ENCODE data around the gene PIGBOS1.

DNA sequence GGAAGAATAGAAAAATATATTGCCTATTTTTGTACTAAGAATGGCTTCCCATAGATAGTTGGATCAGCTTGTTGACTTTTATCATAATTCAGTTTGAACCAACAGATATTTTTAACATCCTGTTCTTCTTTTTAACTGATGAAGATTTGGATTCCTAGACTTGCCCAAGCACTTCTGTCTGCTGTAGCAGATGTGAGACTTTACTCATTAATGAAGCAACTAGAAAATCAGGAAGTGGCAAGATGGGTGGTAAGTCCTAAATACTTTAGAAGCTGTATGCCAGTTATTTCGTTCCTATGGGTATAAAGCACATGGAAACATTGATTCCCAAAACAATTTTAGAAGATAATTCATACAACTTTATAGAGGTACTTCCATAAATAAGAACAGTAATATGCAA lies 8.5 kb upstream of the PIGBOS1 start:
- TF ChIP-seq MXD4 (CRISPR knock-in tag; IDR thresholded peaks at IDR 0.05; ENCODE audit: borderline replicate concordance) (no peak), MAX (CRISPR knock-in tag; IDR thresholded peaks at IDR 0.05) (no peak), SMAD3 (CRISPR knock-in tag; IDR thresholded peaks at IDR 0.05; ENCODE audit: borderline replicate concordance) (no peak), ZNF121 (CRISPR knock-in tag; IDR thresholded peaks at IDR 0.05) (no peak), GABPB1 (CRISPR knock-in tag; IDR thresholded peaks at IDR 0.05) (no peak), ZNF425 (CRISPR knock-in tag; conservative IDR thresholded peaks at IDR 0.05) (no peak), NR2C2 (CRISPR knock-in tag; IDR thresholded peaks at IDR 0.05) (no peak), JAZF1 (CRISPR knock-in tag; IDR thresholded peaks at IDR 0.05) (no peak), ELF4 (CRISPR knock-in tag; IDR thresholded peaks at IDR 0.05; ENCODE audit: low read depth) (no peak), AR (CRISPR knock-in tag; IDR thresholded peaks at IDR 0.05) (no peak), RELA (CRISPR knock-in tag; IDR thresholded peaks at IDR 0.05; ENCODE audit: borderline replicate concordance) (no peak), TEAD4 (CRISPR knock-in tag; IDR thresholded peaks at IDR 0.05) (no peak)
- TF ChIP-seq, protein P1, sequence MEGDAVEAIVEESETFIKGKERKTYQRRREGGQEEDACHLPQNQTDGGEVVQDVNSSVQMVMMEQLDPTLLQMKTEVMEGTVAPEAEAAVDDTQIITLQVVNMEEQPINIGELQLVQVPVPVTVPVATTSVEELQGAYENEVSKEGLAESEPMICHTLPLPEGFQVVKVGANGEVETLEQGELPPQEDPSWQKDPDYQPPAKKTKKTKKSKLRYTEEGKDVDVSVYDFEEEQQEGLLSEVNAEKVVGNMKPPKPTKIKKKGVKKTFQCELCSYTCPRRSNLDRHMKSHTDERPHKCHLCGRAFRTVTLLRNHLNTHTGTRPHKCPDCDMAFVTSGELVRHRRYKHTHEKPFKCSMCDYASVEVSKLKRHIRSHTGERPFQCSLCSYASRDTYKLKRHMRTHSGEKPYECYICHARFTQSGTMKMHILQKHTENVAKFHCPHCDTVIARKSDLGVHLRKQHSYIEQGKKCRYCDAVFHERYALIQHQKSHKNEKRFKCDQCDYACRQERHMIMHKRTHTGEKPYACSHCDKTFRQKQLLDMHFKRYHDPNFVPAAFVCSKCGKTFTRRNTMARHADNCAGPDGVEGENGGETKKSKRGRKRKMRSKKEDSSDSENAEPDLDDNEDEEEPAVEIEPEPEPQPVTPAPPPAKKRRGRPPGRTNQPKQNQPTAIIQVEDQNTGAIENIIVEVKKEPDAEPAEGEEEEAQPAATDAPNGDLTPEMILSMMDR (IDR thresholded peaks at IDR 0.05): no peak
- TF ChIP-seq, protein P2, sequence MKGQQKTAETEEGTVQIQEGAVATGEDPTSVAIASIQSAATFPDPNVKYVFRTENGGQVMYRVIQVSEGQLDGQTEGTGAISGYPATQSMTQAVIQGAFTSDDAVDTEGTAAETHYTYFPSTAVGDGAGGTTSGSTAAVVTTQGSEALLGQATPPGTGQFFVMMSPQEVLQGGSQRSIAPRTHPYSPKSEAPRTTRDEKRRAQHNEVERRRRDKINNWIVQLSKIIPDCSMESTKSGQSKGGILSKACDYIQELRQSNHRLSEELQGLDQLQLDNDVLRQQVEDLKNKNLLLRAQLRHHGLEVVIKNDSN (CRISPR knock-in tag; IDR thresholded peaks at IDR 0.05): no peak
